ENCODE data around the gene HOXA5.

HOXA5 gene

DNA sequence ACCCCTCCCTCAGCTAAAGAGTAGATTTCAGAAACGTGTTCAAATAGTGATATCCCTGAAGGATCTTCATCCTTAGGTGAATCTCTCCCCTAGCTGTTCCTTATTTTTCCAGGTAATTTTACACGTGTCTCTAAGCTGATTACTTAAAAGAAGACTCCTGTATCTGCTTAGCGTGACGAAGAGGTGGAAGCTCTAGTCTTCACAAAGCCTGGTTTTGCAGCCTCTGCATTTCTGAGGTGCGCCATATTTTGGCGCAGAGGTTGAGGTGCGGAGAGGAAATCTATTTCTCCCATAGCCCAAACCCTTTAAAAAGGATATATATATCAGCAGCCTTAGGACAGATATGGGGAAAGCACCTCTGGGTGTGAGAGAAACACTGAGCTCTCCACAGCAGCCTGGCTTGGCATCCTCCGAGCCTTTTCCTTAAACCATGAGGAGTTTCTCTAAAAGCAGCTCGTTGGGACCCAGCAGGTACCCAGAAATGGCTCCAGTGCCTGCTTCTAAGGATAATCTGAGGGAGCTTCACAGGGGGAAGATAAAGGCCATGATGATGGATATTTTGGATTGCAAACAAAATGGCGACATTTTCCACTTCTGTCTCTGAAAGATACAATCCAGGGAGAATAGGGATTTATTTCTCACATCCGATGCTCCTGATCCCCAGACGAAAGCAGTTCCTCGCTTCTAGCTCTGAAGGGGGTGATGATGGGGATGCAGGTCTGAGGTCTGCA is 38.0 kb downstream of the HOXA5 start:
- TF ChIP-seq, protein P1, sequence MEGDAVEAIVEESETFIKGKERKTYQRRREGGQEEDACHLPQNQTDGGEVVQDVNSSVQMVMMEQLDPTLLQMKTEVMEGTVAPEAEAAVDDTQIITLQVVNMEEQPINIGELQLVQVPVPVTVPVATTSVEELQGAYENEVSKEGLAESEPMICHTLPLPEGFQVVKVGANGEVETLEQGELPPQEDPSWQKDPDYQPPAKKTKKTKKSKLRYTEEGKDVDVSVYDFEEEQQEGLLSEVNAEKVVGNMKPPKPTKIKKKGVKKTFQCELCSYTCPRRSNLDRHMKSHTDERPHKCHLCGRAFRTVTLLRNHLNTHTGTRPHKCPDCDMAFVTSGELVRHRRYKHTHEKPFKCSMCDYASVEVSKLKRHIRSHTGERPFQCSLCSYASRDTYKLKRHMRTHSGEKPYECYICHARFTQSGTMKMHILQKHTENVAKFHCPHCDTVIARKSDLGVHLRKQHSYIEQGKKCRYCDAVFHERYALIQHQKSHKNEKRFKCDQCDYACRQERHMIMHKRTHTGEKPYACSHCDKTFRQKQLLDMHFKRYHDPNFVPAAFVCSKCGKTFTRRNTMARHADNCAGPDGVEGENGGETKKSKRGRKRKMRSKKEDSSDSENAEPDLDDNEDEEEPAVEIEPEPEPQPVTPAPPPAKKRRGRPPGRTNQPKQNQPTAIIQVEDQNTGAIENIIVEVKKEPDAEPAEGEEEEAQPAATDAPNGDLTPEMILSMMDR (IDR thresholded peaks at IDR 0.05; ENCODE audit: low read depth, low read length), result no peak
- peak overlapping the region; percentile 59 for H3K4me3 ChIP-seq (ENCODE audit: low read depth, low read length)

DNA sequence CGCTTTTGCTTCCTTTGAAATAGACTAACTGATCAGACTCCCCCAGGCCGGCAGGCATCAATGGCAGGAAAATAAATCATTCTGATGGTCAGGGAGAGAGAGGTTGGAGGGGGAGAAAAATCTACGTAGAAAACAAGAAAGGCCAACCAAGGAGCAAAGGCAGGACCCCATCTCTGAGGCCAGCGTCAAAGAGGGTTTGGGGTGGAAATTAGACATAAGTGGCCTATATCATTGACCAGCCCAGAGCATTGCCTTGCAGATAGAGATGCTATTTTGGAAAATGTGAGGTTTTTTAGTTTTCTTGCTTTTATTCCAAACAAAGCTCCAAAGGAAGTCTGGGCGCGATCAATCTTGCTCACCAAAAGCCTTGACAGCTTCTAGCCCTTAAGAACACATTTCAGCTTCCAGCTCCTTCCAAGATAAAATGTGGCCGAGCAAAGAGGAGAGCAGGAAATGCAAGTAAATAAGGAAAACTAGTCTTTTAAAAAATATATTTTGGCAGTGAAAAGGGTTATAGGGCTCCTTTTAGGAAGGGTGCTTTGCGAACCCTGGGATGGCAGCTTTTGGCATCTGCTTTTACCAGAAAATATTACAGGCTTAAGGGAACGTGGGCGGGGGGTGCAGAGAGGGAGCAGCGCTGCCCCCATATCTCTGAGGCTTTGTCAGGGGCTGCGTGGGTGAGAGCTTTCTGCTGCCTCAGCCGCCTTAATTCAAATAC is 39.0 kb downstream of the HOXA5 start:
- TF ChIP-seq, protein P1 (IDR thresholded peaks at IDR 0.05; ENCODE audit: low read depth, low read length), result no peak

DNA sequence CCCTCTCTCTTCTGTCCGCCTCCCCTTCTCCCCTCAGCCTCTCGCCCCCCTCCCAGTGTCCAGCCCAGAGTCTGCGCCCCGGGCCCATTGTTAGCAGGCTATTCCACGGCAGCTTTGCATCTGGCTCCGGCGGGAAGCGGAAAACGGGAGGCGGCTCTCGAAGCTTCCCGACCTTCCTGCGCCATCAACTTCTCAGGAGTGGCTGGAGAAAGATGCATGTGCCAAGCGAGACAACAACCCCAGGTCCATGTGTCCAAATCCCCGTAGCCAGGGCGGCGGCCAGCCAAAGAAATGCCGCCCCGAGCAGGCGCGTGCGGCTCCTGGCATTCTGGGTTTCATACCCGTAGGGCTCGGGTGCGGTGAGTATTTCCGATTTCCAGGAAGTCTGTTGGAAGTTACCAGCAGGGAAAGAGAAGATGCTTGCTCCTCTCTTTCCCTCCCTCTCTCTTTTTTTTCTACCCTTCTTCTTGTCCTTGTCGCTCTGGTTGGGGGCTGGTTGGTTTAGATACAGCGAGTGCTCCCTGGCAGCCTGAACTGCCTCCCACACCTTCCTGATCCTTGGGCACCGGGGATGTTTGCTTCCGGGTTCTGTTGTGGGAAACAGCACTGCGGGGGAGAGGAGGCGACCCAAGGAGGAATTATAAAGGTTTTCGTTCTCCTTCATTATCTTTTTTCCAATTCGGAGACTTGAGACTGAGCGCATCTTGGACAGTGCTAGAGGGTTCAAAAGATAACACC is 39.8 kb downstream of the HOXA5 start:
- TF ChIP-seq, protein P1 (IDR thresholded peaks at IDR 0.05; ENCODE audit: low read depth, low read length), result no peak

More for the DNA sequence above, 39.0 kb downstream of the HOXA5 start:
- peak overlapping the region; percentile 1; the same call in 1 of the 2 replicates for H3K4me3 ChIP-seq (ENCODE audit: low read depth, low read length)

DNA sequence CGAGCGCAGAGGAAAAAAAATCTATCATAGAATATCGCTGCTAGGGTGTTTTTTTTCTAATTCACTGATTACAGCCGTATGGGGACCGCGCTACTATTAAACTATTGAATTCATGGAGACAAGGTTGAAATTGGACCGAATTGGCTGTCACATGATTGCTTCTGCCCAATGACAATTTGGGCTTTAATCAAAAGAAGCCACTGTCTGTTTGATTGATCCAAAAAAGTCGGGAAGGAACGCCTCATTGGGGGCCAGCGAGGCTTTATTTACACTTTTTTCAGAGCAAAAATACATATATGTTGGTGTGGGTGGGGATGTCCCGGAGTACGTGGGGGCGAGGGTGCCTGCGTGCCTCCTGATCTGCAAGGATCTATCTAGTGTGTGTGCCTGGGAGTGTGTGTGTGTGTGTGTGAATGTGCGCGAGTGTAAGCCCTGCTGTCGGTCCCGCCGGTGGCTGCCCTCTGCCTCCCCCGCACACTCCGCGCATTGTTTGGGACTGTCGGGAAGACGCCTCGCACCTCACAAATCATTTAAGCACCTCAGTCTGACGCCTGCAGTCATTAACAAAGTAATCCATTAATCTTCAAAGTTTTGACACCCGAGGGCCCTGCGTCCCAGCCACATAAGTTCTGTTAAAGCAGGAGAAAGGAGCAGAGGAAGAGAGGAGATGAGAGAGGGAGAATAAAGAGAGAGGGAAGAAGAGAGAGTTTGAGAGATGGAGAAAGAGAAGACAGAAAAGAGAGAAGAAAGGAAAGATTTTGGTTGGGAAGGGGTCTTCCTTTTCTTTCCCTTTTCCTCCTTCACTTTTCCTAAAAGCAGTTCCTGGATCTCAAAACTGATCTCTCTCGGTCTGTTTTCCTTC is 40.7 kb downstream of the HOXA5 start, which contains the start of gene HOXA2:
TSS of gene HOXA2 (minus strand) at position 103 of the 862 bp plus-strand sequence. CDS start 183 bp downstream, outside the sequence.
- peak within 1 kb of the TSS; percentile 96 for H3K4me3 ChIP-seq (ENCODE audit: low read depth, low read length)
- TF ChIP-seq, protein P1 (IDR thresholded peaks at IDR 0.05; ENCODE audit: low read depth, low read length), result no peak

More for the DNA sequence above, 39.8 kb downstream of the HOXA5 start:
- peak overlapping the region; percentile 96 for H3K4me3 ChIP-seq (ENCODE audit: low read depth, low read length)

DNA sequence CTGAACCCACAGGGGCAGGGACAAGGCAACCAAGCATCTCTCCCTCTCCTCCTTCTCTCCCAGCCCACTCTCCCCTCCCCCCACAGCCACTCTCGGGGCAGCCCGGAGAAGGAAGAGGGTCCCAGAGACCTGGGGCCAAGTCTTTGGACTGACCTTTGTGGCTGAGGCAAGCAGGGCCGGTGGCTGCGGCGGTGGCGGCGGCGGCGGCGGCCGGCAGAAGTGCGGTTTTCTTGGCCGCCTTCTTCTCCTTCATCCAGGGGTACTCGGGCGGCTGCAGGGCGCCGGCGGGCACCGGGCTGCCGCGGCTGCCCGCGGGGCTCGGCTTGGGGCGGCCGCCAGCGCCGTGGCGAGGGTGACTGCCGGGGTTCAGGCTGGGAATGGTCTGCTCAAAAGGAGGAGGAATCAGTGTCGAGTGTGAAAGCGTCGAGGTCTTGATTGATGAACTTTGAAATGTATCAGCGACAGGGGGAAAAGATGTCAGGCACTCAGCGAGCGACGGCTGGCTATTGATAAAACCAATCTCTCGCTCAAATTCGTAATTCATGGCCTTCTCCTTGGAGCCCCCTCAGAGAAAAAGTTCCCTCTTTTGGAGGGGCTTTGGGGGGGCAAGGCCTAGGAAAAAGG is 41.4 kb downstream of the HOXA5 start:
- TF ChIP-seq, protein P1 (IDR thresholded peaks at IDR 0.05; ENCODE audit: low read depth, low read length), result no peak
- H3K4me3 ChIP-seq (ENCODE audit: low read depth, low read length), result peak overlapping the region; percentile 96

Measured in WI38 (cell line).